GM15510 (cell line): ENCODE data around the gene SELENOK.
A peak's percentile ranks its signal among the peaks of the same experiment; 100 is the strongest.

ENCODE experiments used
- POLR2A ChIP-seq: IDR thresholded peaks from 3 replicates; pipeline ENCODE4 v1.6.1; 2011; ENCODE audit warnings: borderline replicate concordance; ENCODE audit not compliant: insufficient read length; ENCODE audit errors: extremely low read depth

Gene SELENOK

DNA sequence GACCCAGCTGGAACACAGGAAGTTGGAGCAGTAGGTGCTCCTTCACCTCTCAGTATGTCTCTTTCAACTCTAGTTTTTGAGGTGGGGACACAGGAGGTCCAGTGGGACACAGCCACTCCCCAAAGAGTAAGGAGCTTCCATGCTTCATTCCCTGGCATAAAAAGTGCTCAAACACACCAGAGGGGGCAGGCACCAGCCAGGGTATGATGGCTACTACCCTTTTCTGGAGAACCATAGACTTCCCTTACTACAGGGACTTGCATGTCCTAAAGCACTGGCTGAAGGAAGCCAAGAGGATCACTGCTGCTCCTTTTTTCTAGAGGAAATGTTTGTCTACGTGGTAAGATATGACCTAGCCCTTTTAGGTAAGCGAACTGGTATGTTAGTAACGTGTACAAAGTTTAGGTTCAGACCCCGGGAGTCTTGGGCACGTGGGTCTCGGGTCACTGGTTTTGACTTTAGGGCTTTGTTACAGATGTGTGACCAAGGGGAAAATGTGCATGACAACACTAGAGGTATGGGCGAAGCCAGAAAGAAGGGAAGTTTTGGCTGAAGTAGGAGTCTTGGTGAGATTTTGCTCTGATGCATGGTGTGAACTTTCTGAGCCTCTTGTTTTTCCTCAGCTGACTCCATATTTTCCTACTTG is 33.4 kb downstream of the SELENOK start:
- no peak for TF ChIP-seq POLR2A

DNA sequence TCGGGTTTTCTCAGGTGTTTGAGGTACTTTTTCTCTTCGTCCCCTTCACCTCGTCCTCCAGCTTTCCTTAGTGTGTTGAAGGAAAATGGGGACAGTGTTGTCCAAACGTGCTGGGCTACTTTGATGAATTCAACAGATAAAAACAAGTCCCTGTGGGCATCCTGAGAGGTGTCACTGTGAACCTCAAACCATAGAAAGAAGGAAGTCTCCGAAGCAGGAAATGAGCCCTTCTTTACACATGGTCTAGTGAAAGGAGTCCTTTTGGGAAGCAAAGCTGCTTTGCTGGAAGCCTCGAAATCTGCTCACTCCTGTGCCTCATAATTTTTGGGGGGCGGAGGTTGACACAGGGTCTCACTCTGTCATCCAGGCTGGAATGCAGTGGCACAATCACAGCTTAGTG is 34.7 kb downstream of the SELENOK start:
- no peak for TF ChIP-seq POLR2A

GRCh38 chr3:53850895-53851294 is 40.8 kb downstream of the SELENOK start:
- TF ChIP-seq POLR2A = no peak

- TF ChIP-seq POLR2A = no peak
These were observed 41.7 kb downstream of the SELENOK start for GRCh38 chr3:53849916-53850315.

DNA sequence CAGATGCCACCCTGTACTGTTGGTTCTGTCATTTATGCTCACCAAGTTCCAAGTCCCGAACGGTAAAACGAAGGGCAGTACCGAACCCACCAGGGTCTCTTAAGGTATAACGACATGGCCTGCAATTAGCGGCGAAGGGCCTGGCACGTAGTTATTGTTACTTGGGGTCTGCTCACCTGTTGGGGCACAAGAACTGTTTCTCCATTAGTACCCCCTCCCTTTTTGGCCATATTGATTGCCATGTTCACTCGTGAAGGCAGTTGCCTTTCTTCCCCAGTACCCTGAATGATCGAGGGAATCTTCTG is 44.9 kb downstream of the SELENOK start:
- TF ChIP-seq POLR2A = no peak

DNA sequence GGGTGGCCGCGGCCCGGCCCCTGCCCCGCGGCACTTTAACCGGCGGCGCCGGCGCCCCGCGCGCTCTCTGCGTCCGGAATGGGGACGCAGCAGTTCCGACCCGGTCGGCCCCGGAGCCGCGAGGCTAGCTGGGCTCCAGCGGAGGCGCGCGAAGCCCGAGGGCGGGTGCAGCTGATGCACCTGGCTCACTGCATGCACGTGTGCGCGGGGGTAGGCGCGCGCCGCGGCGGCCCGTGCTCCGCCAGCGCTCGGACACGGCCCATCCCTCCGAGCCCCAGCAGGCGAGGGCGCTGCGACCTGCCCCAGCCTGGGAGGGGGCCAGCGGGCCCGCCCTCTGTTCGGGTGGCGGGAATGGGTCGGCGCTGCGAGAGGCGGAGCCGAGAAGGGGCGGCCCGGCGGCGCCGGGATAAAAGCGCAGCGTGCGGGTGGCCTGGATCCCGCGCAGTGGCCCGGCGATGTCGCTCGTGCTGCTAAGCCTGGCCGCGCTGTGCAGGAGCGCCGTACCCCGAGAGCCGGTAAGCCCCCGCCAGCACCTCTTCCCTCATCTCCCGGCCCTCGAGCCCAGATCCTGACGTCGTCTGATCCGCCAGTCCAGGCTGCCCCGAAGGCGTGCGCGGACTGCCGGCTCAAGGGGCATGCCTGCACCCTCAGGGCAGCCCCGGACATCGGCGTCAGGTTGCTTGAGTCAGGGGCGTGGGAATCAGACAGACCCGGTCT is 45.4 kb downstream of the SELENOK start, which contains the start of the genes CHDH and IL17RB:
Gene CHDH, minus strand, starts transcription at position 286 of the 717 bp plus-strand sequence. CDS start 22,411 bp downstream, outside the sequence.
Gene IL17RB, plus strand, starts transcription at position 435 of the 717 bp plus-strand sequence. Its CDS starts 21 bp downstream, at position 456.
- peak; percentile 48 for TF ChIP-seq POLR2A

DNA sequence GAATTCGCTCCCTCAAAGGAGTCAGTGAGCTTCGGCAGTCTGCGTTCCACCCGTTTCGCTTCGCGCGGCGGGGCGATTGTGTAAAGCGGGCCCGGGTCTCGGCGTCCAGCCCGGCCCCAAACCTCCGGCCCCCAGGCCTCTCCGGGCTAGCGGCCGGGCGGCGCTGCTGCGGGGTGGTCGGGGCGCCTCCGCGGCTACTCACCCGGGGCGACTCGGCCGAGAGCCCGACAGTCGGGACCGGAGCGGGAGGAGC is 45.9 kb downstream of the SELENOK start:
- TF ChIP-seq POLR2A = no peak

DNA sequence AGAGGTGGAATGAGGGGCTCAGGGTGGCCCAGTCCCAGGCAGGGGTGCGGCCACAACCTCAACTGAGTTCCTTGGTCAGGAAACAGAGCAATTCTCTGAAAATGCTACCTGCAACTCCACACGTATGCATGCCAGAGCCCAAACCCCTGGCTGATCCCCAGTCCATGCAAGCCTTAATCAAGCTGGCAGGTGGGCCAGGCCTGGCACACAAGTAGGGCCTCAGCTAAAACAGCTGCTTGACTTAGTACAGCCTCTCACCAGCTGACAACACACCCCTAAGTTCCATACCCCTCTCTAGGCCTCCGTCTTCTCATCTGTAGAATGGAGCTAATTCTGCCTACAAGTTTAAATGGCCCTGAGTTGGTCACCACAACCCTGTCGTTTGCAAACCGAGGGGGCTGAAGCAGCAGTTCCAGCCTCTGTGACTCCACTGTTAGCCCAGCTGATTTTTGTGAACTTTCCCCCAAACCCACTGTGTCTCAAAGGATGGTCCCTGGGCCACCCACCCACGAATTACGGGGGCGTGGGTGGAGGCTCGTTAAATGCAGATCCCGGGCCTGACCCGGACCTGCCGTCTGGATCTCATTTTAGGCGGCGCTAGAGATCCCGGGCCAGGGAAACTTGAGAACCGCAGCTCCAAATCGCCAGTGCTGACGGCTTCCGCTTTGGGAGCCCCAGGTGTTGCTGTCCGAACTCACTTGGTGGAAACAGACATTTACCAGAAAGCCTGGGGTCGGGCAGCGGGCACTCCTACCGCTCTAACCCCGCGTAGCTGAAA is 46.4 kb downstream of the SELENOK start:
- TF ChIP-seq POLR2A = no peak

GRCh38 chr3:53844262-53845102 is 47.2 kb downstream of the SELENOK start:
- TF ChIP-seq POLR2A = no peak

DNA sequence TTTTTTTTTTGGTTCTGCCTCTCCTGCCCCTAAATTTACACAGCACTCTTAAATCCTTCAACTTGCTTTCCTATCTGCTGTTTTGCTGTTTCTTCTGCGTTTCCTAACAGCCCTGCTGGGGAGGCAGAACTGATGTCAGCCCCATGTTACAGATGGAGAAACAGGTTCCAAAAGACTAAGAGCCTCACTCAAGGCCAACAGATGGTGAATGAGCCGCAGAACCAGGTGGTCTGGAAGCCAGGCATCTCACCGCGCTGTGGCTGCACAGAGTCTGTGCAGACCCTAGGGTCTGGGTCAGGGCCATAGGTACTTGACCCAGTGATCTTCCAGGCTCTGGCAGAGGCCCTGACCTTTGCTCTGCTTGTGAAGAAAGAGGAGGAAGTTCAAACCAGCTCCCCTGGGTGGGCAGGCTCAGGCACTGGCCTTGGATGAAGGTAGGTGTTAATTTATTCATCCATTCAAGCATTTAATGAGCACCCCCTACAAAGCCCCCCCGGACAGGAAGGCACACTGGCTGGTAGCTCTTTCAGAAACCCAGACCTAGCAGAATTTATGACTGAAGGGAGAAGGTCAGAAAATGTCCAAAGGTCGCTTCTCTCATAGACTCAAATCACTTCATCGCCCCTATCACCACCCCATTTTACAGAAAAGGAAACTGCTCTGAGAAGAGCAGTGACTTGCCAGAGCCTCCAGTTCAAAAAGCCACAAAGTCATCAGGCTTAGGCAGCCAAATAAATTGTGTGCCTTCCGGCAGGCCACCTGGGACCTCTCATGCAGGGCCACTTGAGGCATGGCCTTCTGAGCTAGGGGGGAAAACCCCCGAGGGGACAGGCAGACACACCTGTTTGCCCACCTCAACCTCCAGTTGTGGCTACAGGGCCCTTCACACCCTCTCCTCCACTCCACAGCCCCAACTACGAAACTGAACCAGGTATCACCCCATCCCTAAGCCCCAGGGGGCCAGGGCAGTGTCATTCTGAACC is 48.2 kb downstream of the SELENOK start:
- TF ChIP-seq POLR2A = no peak

DNA sequence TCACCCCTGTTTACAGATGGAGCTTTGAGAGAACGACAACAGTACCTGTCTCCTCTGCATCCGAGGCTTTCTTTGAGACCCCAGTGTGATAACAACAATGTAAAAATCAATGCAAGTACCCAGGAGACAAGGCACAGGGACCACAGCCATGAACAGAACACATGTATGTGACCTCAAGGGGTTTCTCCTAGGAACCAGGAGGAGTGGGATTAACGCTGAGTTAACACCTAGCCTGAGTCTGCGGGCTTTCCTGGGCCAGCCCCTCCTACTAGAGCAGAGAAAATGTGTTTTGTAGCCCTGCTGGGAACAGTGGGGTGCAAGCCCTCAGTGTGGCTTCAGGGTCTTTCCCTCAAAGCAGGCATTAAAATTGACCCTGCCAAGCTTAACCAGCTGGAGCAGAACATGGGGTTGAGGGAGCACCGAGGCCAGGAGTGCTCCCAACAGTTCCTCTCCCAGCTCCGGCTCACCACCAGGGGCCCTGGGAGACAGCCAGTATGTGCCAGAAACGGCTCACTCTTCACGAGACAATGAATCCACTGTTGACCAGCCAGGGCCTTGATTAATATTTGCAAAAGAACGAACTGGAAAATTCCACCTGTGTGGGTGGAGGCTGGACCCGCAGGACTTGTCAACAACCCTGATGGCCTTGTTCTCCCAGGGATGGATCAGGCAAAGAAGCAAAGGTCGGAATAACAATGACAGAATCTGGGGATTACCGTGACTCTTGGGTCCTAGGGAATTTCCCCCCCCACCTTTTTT is 49.0 kb downstream of the SELENOK start:
- TF ChIP-seq POLR2A = no peak

DNA sequence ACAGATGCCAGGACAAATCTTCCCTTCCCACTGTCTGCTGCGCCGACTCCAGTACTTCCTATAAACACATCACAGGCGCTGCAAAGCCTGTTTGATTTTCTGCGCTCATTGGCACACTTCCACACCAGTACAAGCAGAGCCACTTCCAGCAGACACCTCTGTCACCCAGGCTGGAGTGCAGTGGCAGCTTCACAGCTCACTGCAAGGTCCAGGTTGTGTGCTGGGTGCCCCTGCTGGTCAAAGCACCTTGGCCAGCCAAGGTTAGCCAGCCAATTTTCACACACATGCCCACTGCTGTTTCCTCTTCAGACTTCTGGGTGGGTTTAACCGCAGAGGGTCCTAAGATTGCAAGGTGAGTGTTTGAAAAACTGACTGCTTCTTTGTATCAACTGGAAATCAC is 50.4 kb downstream of the SELENOK start:
- no peak for TF ChIP-seq POLR2A

DNA sequence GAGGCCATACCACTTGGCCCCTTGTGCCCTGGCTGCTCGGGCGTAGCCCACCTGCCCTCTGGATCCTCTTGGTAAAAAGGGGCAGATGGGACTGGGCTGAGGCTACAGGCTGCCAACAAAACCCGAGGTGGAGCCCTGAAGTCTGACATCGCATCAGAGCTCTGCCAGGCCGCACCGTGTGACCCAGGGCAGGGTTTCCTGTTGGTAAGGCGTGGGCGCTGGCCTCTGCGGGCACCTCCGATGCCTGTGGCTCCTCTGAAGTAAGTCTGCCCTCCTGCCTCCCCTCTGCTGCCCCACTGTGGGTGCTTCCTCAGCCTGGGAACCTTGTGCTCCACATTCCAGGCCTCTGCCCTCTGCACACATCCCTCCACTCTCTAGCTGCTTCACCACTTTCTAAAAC is 54.3 kb downstream of the SELENOK start:
- no peak for TF ChIP-seq POLR2A
